GM21423 (cell line): ENCODE measurements around the gene IL11.
"Not testable (repeated sequence)": the region's sequence is repeated elsewhere in the genome, so short reads cannot be mapped to it uniquely, and the experiment has no call there.

Experiments used
- ATAC-seq: cut with Tn5 transposase; IDR thresholded peaks from one replicate; pipeline ENCODE4 v1.9.1; 2021; ENCODE audit warnings: mild to moderate bottlenecking, moderate library complexity; ENCODE audit not compliant: unreplicated experiment

The IL11 gene

DNA sequence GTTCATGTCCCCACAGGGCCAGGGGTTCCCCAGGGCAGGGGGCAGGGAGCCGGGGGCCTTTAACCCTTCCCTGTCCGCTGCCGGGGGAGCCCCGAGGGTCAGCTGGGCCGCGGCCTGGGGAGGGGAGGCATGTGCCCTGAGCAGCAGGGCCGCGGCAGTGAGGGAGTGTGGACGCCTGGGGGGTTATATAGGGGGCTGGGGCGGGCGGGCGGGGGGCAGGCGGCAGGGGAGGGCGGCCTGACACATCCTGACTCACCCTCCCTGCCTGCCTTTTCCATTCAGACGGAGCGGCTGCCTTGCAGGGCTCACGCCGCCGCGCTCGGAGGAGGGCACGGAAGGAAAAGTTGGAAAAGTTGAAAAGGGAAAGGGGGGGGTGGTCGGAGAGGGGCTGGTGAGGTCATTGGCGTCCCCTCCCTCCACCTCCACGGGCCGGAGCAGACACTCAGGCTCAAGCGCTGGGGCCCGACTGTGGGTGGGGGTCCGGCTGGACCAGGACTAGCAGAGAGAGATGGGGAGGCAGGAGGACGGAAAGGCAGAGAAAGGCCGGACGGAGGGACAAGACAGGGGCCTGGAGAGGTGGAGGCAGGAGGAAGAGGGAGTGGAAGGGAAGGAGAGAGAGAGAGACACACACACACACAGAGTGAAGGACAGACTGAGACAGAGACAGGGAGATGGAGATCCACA is at the start of gene IL11:
Gene IL11 (minus strand): TSS at position 159 of the 684 bp plus-strand sequence. CDS start 153 bp downstream, at position 6.
- ATAC-seq, result no peak

DNA sequence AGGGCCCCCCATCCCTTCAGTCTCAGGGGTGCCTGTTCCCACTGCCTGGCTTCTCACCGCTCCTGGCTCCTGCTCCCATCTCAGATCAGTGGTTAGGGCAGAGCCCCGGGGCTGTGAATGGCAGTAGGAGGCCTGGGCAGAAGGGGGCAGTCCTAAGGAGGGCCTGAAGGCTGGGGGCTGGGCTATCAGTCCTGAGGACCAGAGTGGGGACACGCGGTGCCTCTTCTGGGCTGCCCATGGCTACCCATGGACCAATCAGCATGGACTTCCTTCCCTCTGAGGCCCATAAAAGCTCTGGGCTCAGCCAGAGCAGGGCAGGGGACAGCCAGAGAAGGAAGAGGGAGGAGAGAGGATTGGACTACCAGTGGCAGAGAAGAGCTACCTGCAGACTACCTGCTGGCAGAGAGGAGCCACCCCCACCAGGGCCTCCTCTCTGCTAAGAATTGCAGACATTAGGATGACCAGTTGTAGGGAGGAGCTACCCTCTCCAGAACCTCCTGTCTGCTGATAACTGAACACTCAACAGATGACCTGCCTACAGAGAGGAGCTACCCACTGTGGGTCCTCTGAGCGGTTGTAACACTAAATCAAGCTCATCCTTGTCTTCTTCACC is 49.5 kb upstream of the IL11 start:
- no peak for ATAC-seq

DNA sequence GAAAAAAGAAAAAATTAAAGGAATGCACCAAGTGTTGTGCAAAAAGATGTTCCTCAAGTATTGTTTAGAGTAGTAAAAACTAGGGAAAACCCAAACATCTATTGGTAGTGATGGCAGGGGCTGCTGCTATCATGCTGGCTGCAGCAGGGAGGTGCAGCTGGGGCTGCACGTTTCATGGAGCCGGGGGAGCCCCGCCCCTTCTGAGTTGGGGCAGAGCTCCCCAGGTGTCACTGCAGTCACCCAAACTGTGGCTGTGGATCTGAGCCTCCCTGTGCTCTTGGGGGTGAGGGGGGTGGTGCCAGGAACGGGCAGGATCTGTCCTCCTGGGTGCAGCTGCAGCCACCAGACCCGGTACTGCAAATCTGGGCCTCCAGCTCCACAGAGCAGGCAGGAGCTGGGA is 48.8 kb upstream of the IL11 start:
- ATAC-seq, result no peak

DNA sequence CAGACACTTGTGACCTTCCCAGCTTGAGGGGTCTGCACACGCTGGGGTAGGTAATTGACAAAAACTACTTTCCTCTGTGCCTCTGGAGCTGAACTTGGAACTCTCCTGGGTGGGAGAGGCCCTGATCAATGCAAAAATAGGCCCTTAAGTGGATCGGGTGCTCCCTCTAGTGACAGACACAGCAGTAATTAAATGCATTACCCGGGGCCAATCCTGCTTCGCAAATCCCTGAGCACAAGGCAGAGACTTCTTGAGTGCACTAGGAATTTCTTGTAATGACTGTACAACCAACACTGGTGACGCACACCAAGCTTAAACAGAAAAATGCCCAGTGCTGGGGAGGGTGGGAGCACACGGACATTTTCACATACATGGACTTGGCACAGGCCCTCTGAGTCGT is 47.9 kb upstream of the IL11 start:
- ATAC-seq, result no peak

DNA sequence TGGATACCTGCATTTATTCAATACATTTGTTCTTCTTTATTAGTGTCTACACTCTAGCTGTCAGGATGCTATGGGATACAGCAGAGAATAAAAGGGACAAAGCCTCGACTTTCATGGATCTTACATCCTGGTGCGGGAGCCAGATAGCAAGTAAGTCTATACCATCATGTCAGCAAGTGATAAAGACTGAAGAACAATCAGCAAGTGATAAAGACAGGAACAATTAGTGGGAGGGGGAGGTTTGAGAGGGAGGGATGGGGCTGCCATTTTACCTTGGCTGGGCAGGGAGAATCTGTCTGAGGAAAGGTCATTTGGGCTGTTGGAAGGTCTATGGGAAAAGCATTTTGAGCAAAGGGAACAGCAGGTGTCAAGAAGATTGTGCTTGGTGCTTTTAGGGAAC is 39.9 kb upstream of the IL11 start:
- ATAC-seq, result no peak

DNA sequence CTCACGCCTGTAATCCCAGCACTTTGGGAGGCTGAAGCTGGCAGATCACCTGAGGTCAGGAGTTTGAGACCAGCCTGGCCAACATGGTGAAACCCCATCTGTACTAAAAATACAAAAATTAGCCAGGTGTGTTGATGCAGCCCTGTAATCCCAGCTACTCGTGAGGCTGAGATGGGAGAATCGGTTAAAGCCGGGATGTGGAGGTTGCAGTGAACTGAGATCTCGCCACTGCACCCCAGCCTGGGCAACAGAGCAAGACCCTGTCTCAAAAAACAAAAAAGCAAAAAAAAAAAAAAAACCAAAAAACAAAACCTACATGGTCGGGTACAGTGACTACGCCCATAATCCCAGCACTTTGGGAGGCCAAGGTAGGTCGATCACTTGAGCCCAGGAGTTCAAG is 38.9 kb upstream of the IL11 start:
- ATAC-seq, result not testable (repeated sequence)

DNA sequence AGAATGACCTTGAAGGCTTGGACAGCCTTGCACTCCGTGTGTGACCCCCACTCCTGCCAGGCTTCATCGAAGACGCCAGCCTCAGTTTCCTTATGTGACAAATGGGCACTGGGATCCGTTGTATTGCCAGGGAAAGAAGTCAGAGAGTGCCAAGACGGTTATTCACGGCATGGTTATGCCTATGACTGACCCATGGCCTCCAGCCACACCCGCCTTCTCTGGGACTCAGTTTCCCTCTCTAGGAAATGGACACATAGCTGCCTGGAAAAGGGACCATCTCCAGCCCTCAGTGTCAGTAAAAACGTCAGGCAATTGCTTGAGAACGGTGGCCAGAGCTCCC is 38.2 kb upstream of the IL11 start:
- no peak for ATAC-seq

DNA sequence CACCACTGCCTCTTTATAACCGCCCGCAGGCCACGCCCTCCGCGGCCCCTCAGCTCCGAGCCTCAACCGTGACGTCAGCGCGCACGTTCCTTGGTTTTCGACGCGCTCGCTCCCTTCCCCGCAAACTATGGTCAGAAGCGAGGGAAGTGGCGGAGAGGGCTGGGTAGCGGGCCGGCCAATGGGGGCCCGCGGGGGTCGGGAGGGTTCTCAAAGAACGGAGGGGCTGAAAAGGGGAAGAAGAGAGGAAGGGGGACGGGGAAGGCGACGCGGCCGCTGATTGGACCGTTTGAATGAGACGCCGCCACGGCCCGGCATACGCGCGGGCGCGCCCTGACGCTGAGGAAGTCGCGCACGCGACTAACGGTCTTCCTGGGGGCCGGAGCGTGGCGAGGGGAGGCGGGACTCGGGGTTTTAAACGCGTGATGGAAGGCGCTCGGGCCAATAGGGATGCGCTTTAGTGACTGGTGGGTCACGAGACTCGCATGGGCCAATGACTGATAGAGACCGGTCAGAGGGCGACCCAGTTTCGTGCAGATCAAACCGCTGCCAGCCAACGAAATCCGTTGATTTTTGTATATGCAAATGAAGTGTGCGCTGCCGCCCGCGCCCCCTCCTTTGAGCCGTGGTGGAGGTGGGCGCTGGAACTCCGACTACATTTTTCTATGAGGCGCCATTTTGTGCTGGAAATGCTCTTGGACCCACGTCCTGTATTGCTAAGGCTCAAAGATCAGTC is 37.7 kb upstream of the IL11 start:
- ATAC-seq, result peak; percentile 78

DNA sequence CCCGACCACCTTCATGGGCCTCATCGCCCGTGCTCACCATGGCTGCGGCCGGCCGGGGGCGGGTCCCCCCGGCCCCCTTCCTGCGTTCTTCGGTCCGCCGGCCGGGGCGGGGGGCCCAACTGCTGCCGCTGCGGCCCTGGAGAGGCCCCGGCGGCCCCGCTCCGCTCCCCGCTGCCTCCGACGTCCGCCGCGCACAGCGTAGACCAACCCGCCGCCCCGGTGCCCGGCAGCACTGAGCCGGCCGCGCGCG is 37.2 kb upstream of the IL11 start, which contains the start of gene UBE2S:
Gene UBE2S (minus strand): TSS at position 239 of the 250 bp plus-strand sequence. CDS start 199 bp downstream, at position 40.
- ATAC-seq, result peak; percentile 16

DNA sequence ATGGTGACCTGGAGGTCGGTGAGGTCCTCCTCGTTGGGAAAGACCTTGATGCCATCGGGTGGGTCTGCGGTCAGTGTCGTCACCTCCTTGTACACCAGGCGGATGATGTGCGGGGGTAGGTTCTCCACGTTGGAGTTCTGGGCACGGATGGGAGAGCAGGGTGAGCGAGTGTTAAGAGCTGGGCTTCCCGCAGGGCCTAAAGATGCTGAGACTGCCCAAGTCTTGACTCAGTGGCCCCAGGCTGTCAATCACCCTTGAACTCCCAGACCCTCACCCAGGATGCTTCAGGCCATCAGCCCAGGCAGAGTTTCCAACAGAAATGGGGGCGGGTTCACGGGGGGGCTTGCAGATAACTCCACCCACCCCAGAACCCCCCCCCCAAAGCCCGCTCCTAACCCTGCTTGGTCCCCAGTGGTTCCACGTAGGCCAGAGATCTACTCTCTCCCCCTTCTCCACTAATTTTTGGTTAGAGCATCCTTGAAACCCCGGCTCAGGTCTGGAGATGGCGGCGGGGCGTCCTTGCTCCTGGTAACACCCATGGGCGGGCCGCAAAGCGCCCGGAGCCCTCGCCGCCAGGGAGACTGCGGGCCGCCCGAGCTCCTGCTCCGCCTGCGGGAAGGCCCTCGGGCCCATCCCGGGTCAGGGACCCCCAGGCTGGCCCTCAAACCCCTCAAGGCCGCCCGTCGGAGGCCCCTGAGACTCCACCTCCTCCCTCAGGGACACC is 36.7 kb upstream of the IL11 start:
- ATAC-seq, result no peak

DNA sequence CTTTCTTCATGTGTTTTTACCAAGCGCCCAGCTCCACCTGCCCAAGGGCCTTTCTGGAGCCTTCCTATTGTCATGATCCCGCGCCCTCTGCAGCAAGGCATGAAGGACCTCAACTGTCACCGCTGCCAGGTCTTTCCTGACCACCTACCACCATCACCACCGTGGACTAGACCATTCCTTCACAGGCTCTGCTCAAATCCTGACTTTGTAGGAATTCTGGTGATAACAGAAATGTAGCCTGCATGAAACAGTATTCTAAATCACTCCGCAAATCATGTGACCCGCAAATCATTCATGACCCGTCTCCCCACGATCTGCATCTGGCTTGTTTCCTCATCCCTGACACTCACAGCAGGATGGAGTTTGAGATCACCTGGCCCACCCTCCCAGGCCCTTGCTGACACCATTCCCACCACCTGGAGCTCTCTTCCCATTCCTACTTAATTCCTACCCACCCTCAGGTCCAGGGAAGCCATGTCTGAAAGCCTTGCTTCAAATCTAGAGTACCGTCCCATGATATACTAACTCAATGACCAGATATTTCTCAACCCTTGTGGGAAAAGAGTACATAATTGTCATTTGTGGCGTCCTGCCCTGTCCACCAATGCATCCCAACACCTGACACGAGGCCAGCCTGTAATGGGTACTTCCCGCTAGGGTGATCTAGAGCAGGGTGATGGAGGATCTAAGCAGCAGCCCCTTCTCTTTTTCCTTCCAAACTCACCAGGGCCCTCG is 36.0 kb upstream of the IL11 start:
- ATAC-seq, result no peak

DNA sequence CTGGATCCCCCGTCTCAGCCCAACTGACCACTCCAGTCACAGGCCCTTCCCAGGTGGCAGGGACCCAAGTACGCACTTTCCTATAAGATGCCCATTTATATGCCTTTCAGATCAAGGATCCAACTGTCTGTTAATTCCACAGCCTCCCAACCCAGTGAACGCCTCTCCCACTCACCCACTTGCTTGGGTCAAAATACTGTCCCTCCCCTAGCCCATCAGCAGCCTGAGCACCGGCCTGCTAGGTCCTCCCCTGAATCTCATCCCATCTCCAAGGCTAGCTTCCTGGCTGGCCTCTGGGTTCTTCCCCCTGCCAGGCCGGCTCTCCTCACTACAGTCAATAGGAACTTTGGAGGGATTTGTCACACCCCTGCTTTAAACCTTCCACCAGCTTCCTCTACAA is 35.4 kb upstream of the IL11 start:
- no peak for ATAC-seq

DNA sequence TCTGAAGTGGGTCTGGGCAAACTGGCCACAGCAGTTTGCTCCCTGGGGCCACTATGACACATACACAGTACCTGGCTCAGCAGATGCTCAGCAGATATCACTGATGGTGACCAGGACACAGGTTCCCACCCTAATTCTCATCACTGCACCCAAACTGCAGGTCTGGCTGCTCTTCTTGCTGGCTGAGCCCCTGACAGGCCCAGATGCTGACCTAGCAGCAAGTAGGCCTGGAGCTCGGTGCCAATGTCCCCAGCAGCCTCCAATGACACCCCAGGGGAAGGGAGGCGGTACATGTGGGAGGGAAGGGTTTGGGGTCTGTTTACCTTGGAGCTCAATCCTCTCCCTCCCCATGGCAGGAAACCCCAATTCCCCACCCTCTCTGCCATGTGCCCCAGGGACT is 32.2 kb upstream of the IL11 start:
- ATAC-seq, result no peak

DNA sequence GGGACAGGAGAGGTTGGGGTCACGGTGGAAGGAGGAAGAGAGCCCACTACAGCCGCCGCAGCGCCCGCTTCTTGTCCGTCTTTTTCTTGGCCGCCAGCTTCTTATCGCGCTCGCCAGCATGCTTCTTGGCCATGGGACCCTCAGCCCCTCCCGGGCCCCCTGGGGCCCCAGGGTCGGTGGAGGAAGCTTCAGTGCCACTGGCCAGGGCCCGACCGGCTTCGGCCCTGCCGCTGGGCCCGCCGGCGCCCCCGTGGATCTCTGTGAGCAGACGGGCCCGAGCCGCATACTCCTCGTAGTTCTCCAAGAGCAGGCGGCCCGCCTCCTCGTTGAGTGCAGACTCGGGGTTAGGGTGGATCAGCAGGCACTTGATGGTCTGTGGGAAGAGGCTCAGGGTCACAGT is 31.1 kb upstream of the IL11 start:
- not testable (repeated sequence) for ATAC-seq

DNA sequence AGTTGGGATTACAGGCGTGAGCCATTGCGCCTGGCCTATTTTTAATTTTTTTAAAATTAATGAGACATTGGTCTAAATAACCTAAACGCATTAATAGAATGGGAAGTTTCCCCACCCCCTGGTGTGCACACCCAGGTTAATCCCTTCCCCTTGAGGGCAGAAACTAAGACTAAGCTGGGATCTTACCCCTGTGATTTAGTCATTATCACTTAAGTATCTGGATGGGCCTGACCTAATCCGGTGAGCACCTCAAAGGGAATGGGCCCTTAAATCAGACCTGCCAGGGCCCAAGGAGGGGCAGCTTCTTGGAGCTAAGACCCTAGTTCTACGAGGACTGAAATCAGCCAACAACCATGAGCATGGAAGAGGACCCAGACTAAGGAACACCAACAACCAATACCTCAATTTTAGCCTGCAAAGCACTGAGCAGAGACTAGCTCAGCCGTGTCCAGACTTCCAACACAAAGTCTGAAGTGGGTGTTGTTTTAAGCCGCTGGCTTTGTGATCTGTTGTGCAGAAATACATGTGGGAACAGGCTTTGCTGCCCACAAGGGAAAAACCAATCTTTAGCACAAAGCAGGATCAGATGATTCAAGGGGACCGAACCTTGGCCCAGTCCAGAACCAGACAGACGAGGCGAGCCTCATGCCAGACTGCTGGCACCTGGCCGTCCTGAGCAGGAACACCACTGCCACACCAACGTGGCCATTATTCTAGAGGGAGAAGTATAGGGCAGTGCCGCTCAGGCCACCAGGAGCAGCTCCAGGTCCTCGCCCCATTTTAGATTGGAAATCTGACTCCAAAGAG is 30.2 kb upstream of the IL11 start:
- ATAC-seq, result no peak

DNA sequence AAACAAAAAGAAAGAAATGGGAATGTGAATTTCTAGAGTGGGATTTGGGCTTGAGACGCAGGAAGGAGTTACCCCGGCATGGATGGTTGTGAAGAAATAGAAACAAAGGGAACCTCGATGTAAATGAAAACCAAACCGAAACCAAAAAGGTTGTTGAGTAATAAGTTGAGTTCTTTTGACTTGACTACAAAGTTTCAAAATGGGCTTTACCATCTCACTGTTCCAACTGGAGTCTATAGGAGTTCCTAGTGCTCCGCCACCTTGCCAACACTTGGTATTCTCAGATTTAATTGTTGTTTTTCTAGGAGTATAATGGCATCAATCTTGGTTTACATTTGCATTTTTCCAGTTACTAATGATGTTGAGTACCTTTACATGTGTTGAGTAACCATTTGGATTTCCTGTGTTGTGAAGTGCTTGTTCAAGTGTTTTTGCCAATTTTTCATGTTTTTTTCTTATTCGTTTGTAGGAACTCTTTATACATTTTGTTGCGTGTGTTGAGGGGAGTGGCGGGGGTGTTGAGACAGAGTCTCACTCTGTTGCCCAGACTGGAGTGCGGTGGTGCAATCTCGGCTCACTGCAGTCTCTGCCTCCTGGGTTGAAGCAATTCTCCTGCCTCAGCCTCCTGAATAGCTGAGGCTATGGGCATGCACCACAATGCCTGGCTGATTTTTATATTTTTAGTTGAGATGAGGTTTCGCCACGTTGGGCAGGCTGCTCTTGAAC is 28.1 kb upstream of the IL11 start:
- ATAC-seq, result no peak

DNA sequence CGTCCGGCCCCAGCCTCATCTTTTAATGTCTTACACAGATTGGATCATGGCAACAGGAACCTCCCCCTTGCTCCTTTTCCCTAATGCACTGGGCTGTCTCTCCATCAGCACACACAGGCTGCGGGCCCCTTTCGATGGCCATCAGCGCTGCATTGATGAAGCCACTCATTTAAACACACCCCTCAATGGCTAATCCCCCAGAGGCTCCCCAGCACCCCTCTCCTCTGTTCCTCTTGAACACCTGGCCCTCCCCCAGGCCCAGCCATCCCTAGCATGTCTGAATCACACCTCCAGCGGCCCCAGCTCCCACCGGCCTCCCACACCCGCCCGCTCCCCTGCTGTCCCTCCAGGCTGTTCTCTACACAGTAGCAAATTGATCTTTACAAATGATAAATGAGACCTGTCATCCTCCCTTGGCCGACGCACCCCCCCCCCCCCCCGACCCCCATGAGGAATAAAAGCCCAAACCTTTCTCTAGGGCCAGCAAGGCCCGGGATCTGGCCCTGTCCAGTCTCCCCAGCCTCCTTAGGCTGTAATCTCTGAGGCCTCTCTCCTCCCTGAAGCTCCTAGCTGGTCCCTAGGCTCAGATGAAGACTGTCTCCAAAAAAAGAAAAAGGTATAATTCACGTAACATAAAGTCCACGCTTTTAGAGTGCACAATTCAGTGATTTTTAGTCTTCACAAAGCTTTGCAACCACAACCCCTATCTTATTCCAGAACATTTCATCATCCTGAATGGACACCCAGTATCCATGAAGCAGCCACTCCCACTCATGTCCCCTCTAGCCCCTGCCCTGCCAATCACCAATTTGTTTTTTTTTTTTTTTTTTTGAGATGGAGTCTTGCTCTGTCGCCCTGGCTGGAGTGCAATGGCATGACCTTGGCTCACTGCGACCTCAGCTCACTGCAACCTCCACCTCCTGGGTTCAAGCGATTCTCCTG is 22.8 kb upstream of the IL11 start:
- ATAC-seq, result no peak
